SK-N-SH (cell line): ENCODE results near the gene PRTFDC1.

Experiments
- CHD2 ChIP-seq: fragments of 150-350 bp; IDR thresholded peaks from 2 replicates; pipeline ENCODE4 v1.6.1; 2018; ENCODE audit warnings: low read length; ENCODE audit not compliant: partially characterized antibody
- CTCF ChIP-seq: fragments of 200-600 bp; sonication (generic); IDR thresholded peaks from 2 replicates; pipeline ENCODE4 v1.6.1; 2017; ENCODE audit warnings: antibody characterized with exemption, mild to moderate bottlenecking, moderate library complexity
- GATA2 ChIP-seq: sonication (generic); formaldehyde crosslinking; IDR thresholded peaks from 2 replicates; pipeline ENCODE4 v1.5.0; 2020; ENCODE audit warnings: mild to moderate bottlenecking, missing genetic modification reagents
- JUND ChIP-seq: IDR thresholded peaks from 2 replicates; pipeline ENCODE4 v1.4.0; 2012
- NFIC ChIP-seq: IDR thresholded peaks from 2 replicates; pipeline ENCODE4 v1.4.0; 2012; ENCODE audit warnings: borderline replicate concordance
- POLR2AphosphoS5 ChIP-seq: IDR thresholded peaks from 2 replicates; pipeline ENCODE4 v1.6.1; 2012; ENCODE audit warnings: low read depth, low read length
- REST ChIP-seq: IDR thresholded peaks from 2 replicates; pipeline ENCODE4 v1.6.1; 2012; ENCODE audit warnings: mild to moderate bottlenecking, low read depth, low read length, moderate library complexity
- RFX5 ChIP-seq: IDR thresholded peaks from 2 replicates; pipeline ENCODE4 v1.6.1; 2012; ENCODE audit warnings: mild to moderate bottlenecking, improper control_type of control experiment, low read length
- SIN3A ChIP-seq: IDR thresholded peaks from 2 replicates; pipeline ENCODE4 v1.6.1; 2012; ENCODE audit warnings: low read depth, mild to moderate bottlenecking, low read length, moderate library complexity, borderline replicate concordance
- TAF1 ChIP-seq: IDR thresholded peaks from 2 replicates; pipeline ENCODE4 v1.6.1; 2012; ENCODE audit warnings: low read depth, mild to moderate bottlenecking, low read length, moderate library complexity, borderline replicate concordance
- TEAD4 ChIP-seq: IDR thresholded peaks from 2 replicates; pipeline ENCODE4 v1.4.0; 2012; ENCODE audit warnings: mild to moderate bottlenecking, borderline replicate concordance; ENCODE audit not compliant: insufficient read depth

GRCh38 chr10:24843256-24843655 is 109.2 kb downstream of the PRTFDC1 start:
- no peak for TF ChIP-seq NFIC
- no peak for TF ChIP-seq CTCF
- TF ChIP-seq JUND, result no peak
- TF ChIP-seq POLR2AphosphoS5, result no peak
- no peak for TF ChIP-seq GATA2 (CRISPR knock-in tag)
- TF ChIP-seq CHD2, result no peak
- no peak for TF ChIP-seq TEAD4
- TF ChIP-seq TAF1, result no peak
- TF ChIP-seq REST, result no peak
- TF ChIP-seq RFX5, result no peak
- no peak for TF ChIP-seq SIN3A
